ENCODE data around the gene FABP6. TPM values are rescaled to one million over a fixed set of nuclear protein-coding genes. Genes with fewer than 3 reads are reported as not detected.

Gene FABP6
- total and polyA plus RNA-seq, 9 of the 15 experiments (the other 6 are each of a cell fraction or from before 2014, with no cell fraction given), result 0.11 to 0.33 (median 0.21) TPM; not detected in 4

GRCh38 chr5:160269017-160269416 is 39.7 kb downstream of the FABP6 start (continued):
- TF ChIP-seq, protein P1, sequence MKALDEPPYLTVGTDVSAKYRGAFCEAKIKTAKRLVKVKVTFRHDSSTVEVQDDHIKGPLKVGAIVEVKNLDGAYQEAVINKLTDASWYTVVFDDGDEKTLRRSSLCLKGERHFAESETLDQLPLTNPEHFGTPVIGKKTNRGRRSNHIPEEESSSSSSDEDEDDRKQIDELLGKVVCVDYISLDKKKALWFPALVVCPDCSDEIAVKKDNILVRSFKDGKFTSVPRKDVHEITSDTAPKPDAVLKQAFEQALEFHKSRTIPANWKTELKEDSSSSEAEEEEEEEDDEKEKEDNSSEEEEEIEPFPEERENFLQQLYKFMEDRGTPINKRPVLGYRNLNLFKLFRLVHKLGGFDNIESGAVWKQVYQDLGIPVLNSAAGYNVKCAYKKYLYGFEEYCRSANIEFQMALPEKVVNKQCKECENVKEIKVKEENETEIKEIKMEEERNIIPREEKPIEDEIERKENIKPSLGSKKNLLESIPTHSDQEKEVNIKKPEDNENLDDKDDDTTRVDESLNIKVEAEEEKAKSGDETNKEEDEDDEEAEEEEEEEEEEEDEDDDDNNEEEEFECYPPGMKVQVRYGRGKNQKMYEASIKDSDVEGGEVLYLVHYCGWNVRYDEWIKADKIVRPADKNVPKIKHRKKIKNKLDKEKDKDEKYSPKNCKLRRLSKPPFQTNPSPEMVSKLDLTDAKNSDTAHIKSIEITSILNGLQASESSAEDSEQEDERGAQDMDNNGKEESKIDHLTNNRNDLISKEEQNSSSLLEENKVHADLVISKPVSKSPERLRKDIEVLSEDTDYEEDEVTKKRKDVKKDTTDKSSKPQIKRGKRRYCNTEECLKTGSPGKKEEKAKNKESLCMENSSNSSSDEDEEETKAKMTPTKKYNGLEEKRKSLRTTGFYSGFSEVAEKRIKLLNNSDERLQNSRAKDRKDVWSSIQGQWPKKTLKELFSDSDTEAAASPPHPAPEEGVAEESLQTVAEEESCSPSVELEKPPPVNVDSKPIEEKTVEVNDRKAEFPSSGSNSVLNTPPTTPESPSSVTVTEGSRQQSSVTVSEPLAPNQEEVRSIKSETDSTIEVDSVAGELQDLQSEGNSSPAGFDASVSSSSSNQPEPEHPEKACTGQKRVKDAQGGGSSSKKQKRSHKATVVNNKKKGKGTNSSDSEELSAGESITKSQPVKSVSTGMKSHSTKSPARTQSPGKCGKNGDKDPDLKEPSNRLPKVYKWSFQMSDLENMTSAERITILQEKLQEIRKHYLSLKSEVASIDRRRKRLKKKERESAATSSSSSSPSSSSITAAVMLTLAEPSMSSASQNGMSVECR (CRISPR knock-in tag; IDR thresholded peaks at IDR 0.05), result no peak
- TF ChIP-seq MAFF (IDR thresholded peaks at IDR 0.05; ENCODE audit: low read length) (no peak), ATF7 (IDR thresholded peaks at IDR 0.05) (peak; percentile 74), BHLHE40 (IDR thresholded peaks at IDR 0.05; ENCODE audit: low read length) (peak; percentile 72), L3MBTL2 (IDR thresholded peaks at IDR 0.05) (peak; percentile 25; the same call in 1 of the 2 replicates), PBX2 (CRISPR knock-in tag; IDR thresholded peaks at IDR 0.05; ENCODE audit: low read depth) (no peak), PBX2 (tag; conservative IDR thresholded peaks at IDR 0.05; ENCODE audit: low read depth) (0 out of 2 replicates have a peak, but pooled peaks have one; percentile 22), MEIS2 (IDR thresholded peaks at IDR 0.05; ENCODE audit: partially characterized antibody) (no peak), CAMTA2 (CRISPR knock-in tag; conservative IDR thresholded peaks at IDR 0.05) (no peak), ZNF699 (CRISPR knock-in tag; IDR thresholded peaks at IDR 0.05; ENCODE audit: insufficient replicate concordance) (no peak), CEBPG (CRISPR knock-in tag; IDR thresholded peaks at IDR 0.05) (no peak), CEBPG (tag; conservative IDR thresholded peaks at IDR 0.05 in 1 of 2, IDR thresholded peaks at IDR 0.05 in 1 of 2) (0 out of 4 replicates have a peak, but pooled peaks of 1 of the 2 experiments have one; percentile 26), MBD1 (CRISPR knock-in tag; IDR thresholded peaks at IDR 0.05) (no peak), SOX6 (IDR thresholded peaks at IDR 0.05) (peak; percentile 31; the same call in 1 of the 2 replicates), ATF1 (CRISPR knock-in tag; IDR thresholded peaks at IDR 0.05) (no peak), ATF1 (tag; IDR thresholded peaks at IDR 0.05) (peak; percentile 51; the same call in 1 of the 2 replicates)

All from K562 (cell line).